NB4 (cell line): ENCODE results near the gene AK2.
"Not testable (repeated sequence)": the region's sequence is repeated elsewhere in the genome, so short reads cannot be mapped to it uniquely, and the experiment has no call there.

Experiments used
- DNase-seq: peaks from one replicate; pipeline ENCODE4 v3.0.0; 2010; ENCODE audit warnings: low read depth
- H3K4me3 ChIP-seq: one replicate; pipeline ENCODE4 v1.5.1; 2011; ENCODE audit warnings: mild to moderate bottlenecking, low read depth, low read length, moderate library complexity
- CTCF ChIP-seq: IDR thresholded peaks from one replicate; pipeline ENCODE4 v1.5.1; 2012; ENCODE audit warnings: low read depth, low read length
- MAX ChIP-seq: IDR thresholded peaks from 2 replicates; pipeline ENCODE4 v1.6.1; 2011; ENCODE audit warnings: low read depth, low read length
- MYC ChIP-seq: IDR thresholded peaks from 2 replicates; pipeline ENCODE4 v1.6.1; 2011; ENCODE audit warnings: low read depth, low read length
- POLR2A ChIP-seq: IDR thresholded peaks from 2 replicates; pipeline ENCODE4 v1.6.1; 2011; ENCODE audit warnings: mild to moderate bottlenecking; ENCODE audit not compliant: insufficient read length; ENCODE audit errors: extremely low read depth

Gene AK2

DNA sequence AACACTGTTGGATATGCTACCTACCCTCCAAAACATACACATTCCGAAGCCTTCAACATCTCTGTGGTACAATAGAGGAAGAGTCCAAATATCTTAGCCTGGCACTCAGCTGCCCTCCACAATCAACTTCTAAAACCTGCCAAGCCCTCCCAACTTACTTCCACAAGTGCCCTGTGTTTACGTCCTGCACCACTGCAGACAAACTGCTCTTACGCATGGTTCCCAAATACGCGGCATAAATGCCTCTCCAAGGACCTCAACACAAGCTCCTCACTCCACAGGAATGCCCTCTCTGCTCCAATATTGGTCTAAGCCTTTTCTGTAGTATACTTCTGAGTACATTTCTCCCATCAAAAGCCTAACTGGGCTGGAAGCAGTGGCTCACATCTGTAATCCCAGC is 6.8 kb downstream of the AK2 start:
- H3K4me3 ChIP-seq, result no peak overlapping the region
- TF ChIP-seq POLR2A (no peak), MYC (no peak), MAX (no peak), CTCF (no peak)
- DNase-seq, result no peak

GRCh38 chr1:33029209-33029608 is 7.5 kb downstream of the AK2 start:
- no peak for TF ChIP-seq CTCF
- no peak for TF ChIP-seq POLR2A
- TF ChIP-seq MAX, result no peak
- TF ChIP-seq MYC, result no peak
- no peak overlapping the region for H3K4me3 ChIP-seq
- DNase-seq, result no peak

GRCh38 chr1:33025761-33026160 is 10.9 kb downstream of the AK2 start:
- TF ChIP-seq POLR2A (no peak), CTCF (no peak), MAX (no peak), MYC (no peak)
- no peak for DNase-seq
- H3K4me3 ChIP-seq, result no peak overlapping the region

DNA sequence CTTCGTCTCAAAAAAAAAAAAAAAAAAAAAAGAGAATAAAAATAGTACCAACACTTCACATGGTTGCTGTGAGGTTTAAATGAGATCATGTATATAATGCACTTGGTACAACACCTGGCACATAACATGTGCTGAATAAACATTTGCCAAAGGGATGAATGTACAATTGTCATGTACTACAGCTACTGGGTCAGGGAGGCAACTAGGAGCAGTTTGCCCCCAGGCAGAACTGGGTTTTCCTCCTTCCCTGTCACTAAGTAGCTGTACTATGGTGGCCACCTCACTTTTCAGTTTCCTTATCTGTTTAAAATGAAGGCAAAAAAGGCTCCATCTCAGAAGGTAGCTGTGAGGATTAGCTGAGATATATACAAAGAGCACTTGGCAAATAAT is 11.5 kb downstream of the AK2 start:
- TF ChIP-seq POLR2A (no peak), MAX (no peak)
- no peak for DNase-seq
- H3K4me3 ChIP-seq, result no peak overlapping the region

GRCh38 chr1:33024430-33025179 is 12.1 kb downstream of the AK2 start:
- not testable (repeated sequence) for DNase-seq

DNA sequence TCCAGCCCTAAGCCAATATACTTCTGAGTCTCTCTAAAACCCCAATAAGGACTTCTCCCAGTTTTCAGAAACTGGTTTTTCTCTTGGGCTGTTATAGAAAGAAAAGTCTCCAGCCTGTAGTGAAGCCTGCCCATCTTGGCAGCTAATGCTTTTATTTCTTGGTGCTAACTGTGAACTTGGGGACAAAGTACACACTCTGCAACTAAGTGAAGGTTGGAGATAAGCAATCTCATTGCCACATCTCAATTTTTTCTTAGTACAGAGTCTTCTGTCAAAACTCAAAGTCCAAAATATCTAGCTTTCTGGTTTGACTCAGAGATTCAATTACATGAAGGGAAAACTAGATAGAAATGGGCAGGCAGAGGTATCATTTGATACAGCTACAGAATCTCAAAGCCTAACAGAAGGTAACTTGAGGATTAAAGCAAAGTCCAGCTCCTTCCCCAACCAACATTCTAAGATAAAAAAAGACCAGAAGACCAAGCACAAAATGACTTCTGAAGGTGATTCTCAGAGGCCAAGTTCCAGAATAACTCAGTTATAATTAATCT is 14.0 kb downstream of the AK2 start:
- TF ChIP-seq MAX (no peak), CTCF (no peak), MYC (no peak), POLR2A (no peak)
- no peak for DNase-seq

More at GRCh38 chr1:33024430-33025179, 12.1 kb downstream of the AK2 start:
- H3K4me3 ChIP-seq, result not testable (repeated sequence)

More for the DNA sequence above, 14.0 kb downstream of the AK2 start:
- H3K4me3 ChIP-seq, result no peak overlapping the region
